Brain microvascular endothelial cell (primary cell): ENCODE results near the gene POU2F3.
A peak's percentile ranks its signal among the peaks of the same experiment; 100 is the strongest.

Experiments
- DNase-seq: peaks from one replicate; pipeline ENCODE4 v3.0.0-alpha.2; 2020
- H3K27ac ChIP-seq: fragments of 250-450 bp; sonication (Bioruptor Pico); 2 replicates; pipeline ENCODE4 v1.5.1; 2020; ENCODE audit warnings: mild to moderate bottlenecking, moderate library complexity
- H3K27me3 ChIP-seq: fragments of 250-450 bp; sonication (Bioruptor Pico); replicated peaks from 2 replicates; pipeline ENCODE4 v1.5.1; 2020; ENCODE audit warnings: mild to moderate bottlenecking
- H3K36me3 ChIP-seq: fragments of 250-450 bp; sonication (Bioruptor Pico); replicated peaks from 2 replicates; pipeline ENCODE4 v1.5.1; 2020; ENCODE audit warnings: mild to moderate bottlenecking
- H3K4me3 ChIP-seq: 2 replicates; pipeline ENCODE4 v1.5.1; 2011; ENCODE audit warnings: low read depth, mild to moderate bottlenecking, control low read depth, low read length, moderate library complexity
- in situ Hi-C: cut with HindIII; loops from 2 replicates; pipeline ENCODE4 v1.10.0; 2017; ENCODE audit warnings: low sequenced_read_pairs, low pct_ligation_motif_present
- TF ChIP-seq, protein P1 (sequence below): IDR thresholded peaks from 2 replicates; pipeline ENCODE4 v1.5.1; 2011; ENCODE audit warnings: low read depth, mild to moderate bottlenecking, moderate library complexity, low read length, control low read depth, inconsistent platforms; ENCODE audit errors: missing control alignments

POU2F3 gene

DNA sequence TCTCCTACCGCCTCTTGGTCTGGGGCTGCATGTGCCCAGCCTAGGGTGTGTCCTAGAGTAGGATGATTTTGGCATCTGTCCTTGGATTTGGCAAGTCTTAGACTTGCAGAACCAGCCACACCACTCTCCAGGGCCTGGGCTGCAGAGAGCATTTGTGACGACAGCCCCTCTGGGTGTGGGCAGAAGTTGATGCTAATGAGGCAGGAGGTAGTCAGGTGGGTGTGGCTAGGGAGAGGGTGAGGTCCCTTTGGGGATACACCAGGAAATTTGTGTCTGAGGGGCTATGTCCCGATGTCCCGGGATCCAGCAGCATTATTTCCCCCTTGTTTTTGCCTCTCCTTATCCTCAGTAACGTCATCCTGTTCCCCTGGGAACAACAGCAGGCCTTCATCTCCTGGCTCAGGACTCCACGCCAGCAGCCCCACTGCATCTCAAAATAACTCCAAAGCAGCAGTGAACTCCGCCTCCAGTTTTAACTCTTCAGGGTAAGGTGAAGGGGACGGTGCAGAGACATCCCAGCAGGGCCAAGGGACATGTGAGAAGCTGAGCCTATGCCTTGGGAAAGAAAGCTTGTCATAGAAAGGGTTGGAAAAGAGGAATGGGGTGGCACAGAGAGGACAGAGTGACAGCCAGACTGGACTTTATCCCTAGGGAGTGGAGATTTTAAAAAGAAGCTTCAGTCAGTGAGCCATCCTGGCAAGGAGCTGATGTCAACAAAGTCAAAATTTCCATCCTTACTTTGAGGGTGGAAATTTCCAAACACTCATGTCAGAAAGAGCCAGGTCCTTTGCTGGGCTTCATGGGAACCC is 77.1 kb downstream of the POU2F3 start:
- in situ Hi-C loops: no loop called here
- no peak for DNase-seq
- Histone ChIP-seq H3K27me3 (no peaks in the 10 kb centered on the region), H3K36me3 (no peaks in the 10 kb centered on the region), H3K4me3 (no peak overlapping the region), H3K27ac (no peak overlapping the region)
- TF ChIP-seq, protein P1, sequence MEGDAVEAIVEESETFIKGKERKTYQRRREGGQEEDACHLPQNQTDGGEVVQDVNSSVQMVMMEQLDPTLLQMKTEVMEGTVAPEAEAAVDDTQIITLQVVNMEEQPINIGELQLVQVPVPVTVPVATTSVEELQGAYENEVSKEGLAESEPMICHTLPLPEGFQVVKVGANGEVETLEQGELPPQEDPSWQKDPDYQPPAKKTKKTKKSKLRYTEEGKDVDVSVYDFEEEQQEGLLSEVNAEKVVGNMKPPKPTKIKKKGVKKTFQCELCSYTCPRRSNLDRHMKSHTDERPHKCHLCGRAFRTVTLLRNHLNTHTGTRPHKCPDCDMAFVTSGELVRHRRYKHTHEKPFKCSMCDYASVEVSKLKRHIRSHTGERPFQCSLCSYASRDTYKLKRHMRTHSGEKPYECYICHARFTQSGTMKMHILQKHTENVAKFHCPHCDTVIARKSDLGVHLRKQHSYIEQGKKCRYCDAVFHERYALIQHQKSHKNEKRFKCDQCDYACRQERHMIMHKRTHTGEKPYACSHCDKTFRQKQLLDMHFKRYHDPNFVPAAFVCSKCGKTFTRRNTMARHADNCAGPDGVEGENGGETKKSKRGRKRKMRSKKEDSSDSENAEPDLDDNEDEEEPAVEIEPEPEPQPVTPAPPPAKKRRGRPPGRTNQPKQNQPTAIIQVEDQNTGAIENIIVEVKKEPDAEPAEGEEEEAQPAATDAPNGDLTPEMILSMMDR: no peak

DNA sequence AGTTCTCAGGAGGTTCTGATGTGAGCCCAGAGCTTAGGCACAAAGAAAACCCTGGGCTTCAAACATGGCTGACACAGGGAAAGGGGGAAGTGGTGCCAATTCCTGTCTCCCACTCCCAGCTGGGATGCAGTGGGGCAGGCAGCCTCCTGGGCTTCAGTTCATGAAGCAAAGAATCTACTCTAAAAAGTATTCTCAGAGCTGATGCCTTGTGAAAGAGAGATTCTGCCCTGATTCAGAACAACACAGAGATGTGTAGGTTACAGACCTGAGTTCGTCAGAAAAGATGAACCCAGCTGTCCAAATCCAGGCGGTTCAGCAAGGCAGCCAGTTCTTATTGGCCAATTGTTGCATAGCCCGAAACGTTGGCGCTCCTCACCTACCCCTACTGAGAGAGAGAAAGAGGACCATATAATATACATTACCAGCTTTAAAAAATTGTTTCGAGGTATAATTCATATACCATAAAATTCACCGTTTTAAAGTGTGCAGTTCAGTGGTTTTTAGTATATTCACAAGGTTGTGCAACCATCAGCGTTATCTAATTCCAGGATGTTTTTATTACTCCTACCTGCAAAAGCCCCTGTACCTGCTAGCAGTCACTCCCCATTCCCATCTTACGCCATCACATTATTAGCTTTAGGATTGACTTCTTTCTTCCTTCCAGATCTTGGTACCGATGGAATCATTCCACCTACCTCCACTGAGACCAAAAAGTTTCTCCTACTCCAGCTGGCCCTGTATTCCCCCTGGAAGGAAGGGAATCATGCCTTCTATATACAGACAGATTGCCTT is 77.9 kb downstream of the POU2F3 start:
- Histone ChIP-seq H3K27me3 (no peaks in the 10 kb centered on the region), H3K4me3 (no peak overlapping the region), H3K27ac (no peak overlapping the region), H3K36me3 (no peaks in the 10 kb centered on the region)
- in situ Hi-C loops: no loop called here
- no peak for DNase-seq
- TF ChIP-seq, protein P1: no peak

DNA sequence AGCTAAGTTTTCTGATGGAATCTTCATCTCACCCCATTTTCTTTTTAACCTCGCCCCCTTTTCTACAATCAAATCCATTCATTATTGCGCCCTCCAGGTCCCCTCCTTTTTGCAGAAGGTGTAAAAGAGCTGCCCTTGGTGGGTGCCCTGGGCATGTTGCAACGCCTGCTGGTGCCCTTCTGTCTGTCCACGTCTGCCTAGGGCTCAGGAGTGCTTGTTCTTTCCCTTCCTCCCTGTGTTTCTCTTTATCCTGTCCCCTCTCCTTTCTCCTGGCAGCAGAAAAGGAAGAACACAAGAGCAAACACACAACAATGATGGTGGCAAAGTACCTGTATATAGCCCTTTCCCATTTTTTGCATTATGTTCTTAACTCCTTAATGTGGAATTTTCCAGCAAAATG is 79.0 kb downstream of the POU2F3 start:
- in situ Hi-C loops: no loop called here
- DNase-seq: no peak
- H3K27me3 ChIP-seq: no peaks in the 10 kb centered on the region
- no peak overlapping the region for H3K27ac ChIP-seq
- H3K36me3 ChIP-seq: no peaks in the 10 kb centered on the region
- TF ChIP-seq, protein P1: no peak
- no peak overlapping the region for H3K4me3 ChIP-seq

DNA sequence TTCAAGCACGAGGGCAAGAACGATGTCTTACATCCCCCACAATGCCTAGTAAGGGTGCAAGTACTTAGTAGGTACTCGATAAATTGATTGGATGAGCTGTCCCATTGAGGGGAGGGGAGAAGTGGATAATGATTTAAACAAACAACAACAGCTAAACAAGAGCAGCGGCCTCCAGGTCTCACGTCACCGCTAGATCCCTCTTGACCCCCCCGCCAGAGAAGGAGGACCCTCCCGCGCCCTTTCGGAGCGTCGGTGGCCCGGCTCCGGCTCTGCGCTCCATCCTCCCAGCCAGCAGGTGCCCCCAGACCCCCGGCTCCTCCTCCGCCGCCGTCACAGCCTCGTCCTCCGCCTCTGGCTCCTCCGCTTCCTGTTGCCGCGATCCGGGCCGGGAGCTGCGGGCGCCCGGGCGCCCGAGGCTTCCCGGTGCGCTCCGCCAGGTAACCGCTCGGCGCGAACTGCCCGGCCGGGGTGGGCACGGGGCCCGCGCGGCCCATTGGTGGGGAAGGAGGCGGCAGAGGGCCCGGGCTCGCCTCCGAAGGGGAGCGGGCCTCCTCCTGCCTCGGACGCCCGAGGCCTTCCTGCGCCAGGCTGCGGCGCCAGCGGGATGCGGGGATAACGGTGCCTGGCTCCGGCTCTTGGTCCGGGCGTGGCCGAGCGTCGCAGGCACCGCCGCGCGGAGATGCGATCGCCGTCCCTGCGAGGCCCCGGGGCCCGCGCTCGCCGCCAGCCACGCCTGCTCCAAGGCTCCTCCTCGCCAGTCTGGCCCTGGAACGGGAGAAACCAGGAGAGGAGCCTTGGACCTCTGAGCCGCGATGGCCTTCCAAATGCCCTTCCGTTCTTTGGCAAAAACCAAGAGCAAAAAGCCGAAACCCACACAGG is 85.2 kb downstream of the POU2F3 start, which contains the start of gene TLCD5:
TLCD5 (plus strand) TSS at position 368 of the 879 bp plus-strand sequence. CDS start 2,143 bp downstream, outside the sequence.
- peak within 1 kb of the TSS; percentile 65 for H3K4me3 ChIP-seq
- DNase-seq: peak; percentile 63
- peaks cover 4% of the 10 kb centered on the region for H3K36me3 ChIP-seq
- in situ Hi-C loops: no loop called here
- TF ChIP-seq, protein P1: peak; percentile 26
- H3K27ac ChIP-seq: peak within 1 kb of the TSS; percentile 96
- H3K27me3 ChIP-seq: no peaks in the 10 kb centered on the region

DNA sequence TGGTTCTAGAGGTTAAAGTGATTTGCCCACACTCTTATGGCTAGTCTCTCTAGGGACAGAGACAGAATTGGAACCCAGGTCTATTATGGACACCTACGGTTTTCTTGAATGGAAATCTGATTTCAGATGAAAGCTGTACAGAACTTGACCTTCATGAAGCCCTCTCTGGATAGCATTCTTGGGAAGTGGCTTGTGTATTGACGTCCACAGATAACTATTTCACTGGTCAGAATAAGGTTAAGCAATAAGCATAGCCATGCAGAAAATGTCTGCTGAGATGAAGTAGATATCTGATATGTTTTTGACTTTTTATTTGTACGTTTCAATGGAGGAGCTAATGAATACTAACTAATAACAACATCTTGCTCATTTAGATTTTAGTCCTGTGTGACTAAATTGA is 86.3 kb downstream of the POU2F3 start:
- Histone ChIP-seq H3K27me3 (no peaks in the 10 kb centered on the region), H3K36me3 (peaks cover 9% of the 10 kb centered on the region), H3K27ac (peak overlapping the region; percentile 96), H3K4me3 (peak overlapping the region; percentile 65)
- TF ChIP-seq, protein P1: no peak
- peak; percentile 76 for DNase-seq
- in situ Hi-C loops: no loop called here
